Calu3 (cell line): ENCODE measurements around the gene ELMO1. TPM values are rescaled to one million over a fixed set of nuclear protein-coding genes. Genes with fewer than 3 reads are reported as not detected.

ENCODE experiments used
- BruUV-seq: library from RNA; stranded (reverse); fragments of 400-500 nt; replicated peaks from 2 replicates; lab custom pipeline; 2021; lab: Mats Ljungman, UMichigan
- CTCF ChIA-PET: fragments of 300-600 bp; sonication (Branson Sonifier 250); formaldehyde crosslinking; loops from one replicate; lab custom pipeline; 2022; ENCODE audit warnings: antibody characterized with exemption; lab: Charles Lee
- DNase-seq: peaks from one replicate; pipeline ENCODE4 v3.0.0; 2022
- H3K27ac Mint-ChIP-seq: one replicate; pipeline ENCODE4 v1.8.0; 2022; ENCODE audit warnings: mixed read lengths; ENCODE audit not compliant: unreplicated experiment
- H3K27me3 Mint-ChIP-seq: one replicate; pipeline ENCODE4 v1.8.0; 2022; ENCODE audit warnings: mixed read lengths; ENCODE audit not compliant: unreplicated experiment
- H3K36me3 Mint-ChIP-seq: one replicate; pipeline ENCODE4 v1.8.0; 2022; ENCODE audit warnings: mild to moderate bottlenecking, moderate library complexity, mixed read lengths; ENCODE audit not compliant: insufficient read depth, unreplicated experiment
- H3K4me1 Mint-ChIP-seq: one replicate; pipeline ENCODE4 v1.8.0; 2022; ENCODE audit warnings: mild to moderate bottlenecking, low read depth, mixed read lengths; ENCODE audit not compliant: unreplicated experiment
- H3K4me3 Mint-ChIP-seq: one replicate; pipeline ENCODE4 v1.8.0; 2022; ENCODE audit warnings: mild to moderate bottlenecking, low read depth, moderate library complexity, mixed read lengths; ENCODE audit not compliant: unreplicated experiment
- H3K9me3 Mint-ChIP-seq: one replicate; pipeline ENCODE4 v1.8.0; 2022; ENCODE audit warnings: low read depth, mixed read lengths; ENCODE audit not compliant: unreplicated experiment
- intact Hi-C: fragments of 100-400 bp; cut with micrococcal nuclease; formaldehyde crosslinking; loops from one replicate; pipeline ENCODE4 v1.10.0; 2022; ENCODE audit not compliant: unreplicated experiment
- total RNA-seq: library from RNA; stranded (reverse); gene quantifications from 2 replicates; pipeline ENCODE4 v1.2.3, GENCODE V29; 2022
- TF ChIP-seq, protein P1 (sequence below): fragments of 200-600 bp; IDR thresholded peaks from one replicate; pipeline ENCODE4 v1.8.0; 2022; ENCODE audit warnings: antibody characterized with exemption; ENCODE audit not compliant: unreplicated experiment

The ELMO1 gene
- total RNA-seq, 1 experiment from 2014 or later: not detected

DNA sequence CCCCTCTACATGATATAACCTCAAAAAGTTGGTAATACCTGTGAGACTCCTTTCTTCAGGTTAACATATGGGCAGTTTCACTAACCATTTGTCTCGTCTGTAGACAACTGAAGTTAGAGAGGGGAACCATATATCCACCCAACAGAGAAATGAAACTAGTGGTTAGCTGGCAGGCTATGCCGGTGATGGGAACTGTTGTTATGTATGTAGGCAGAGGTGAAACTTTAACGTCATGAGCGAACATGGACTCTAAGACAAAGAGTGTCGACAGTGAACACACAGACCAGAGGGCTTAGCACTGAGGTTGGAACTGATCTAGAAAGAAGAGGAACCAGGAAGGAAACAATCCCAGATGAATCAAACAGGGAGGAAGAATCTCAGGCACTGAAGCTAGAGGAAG, 112.4 kb downstream of the ELMO1 start:
- no TSS peak for BruUV-seq
- Mint-ChIP-seq H3K27ac (no peak overlapping the region), H3K36me3 (no peaks in the 10 kb centered on the region), H3K9me3 (peaks cover 16% of the 10 kb centered on the region), H3K27me3 (no peaks in the 10 kb centered on the region), H3K4me3 (no peak overlapping the region), H3K4me1 (no peaks in the 10 kb centered on the region)
- CTCF ChIA-PET: interaction anchor here (1.3 kb wide), 1 partner anchor 11 kb away, joined by 3 read pairs; no protein-coding TSS in a partner anchor
- TF ChIP-seq, protein P1, sequence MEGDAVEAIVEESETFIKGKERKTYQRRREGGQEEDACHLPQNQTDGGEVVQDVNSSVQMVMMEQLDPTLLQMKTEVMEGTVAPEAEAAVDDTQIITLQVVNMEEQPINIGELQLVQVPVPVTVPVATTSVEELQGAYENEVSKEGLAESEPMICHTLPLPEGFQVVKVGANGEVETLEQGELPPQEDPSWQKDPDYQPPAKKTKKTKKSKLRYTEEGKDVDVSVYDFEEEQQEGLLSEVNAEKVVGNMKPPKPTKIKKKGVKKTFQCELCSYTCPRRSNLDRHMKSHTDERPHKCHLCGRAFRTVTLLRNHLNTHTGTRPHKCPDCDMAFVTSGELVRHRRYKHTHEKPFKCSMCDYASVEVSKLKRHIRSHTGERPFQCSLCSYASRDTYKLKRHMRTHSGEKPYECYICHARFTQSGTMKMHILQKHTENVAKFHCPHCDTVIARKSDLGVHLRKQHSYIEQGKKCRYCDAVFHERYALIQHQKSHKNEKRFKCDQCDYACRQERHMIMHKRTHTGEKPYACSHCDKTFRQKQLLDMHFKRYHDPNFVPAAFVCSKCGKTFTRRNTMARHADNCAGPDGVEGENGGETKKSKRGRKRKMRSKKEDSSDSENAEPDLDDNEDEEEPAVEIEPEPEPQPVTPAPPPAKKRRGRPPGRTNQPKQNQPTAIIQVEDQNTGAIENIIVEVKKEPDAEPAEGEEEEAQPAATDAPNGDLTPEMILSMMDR: no peak
- intact Hi-C loops: no loop called here
- DNase-seq: no peak

DNA sequence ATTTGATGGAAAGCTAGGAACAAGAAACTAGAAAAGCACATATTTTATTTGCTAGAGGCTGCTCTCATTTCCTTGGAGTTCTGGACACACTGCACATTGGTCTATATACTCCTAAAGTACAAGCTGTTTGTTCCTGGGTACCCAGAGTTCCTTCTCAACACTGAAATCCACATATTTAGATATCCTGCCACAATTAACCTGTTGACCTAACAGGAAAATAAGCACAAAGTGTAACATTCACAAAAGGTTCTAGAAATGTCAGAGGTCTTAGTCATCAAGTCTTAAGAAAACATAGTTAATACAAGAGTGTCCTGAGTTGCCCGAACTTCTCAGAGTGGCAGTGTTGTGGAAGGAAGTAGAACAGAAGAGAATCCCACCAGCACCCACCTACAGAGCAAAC, 115.6 kb downstream of the ELMO1 start:
- TF ChIP-seq, protein P1: no peak
- H3K36me3 Mint-ChIP-seq: no peaks in the 10 kb centered on the region
- no peak overlapping the region for H3K4me3 Mint-ChIP-seq
- no TSS peak for BruUV-seq
- no peak for DNase-seq
- peaks cover 16% of the 10 kb centered on the region for H3K9me3 Mint-ChIP-seq
- CTCF ChIA-PET: interaction anchor here (1.1 kb wide), 1 partner anchor 16 kb away, joined by 3 read pairs; no protein-coding TSS in a partner anchor
- H3K27me3 Mint-ChIP-seq: no peaks in the 10 kb centered on the region
- no peaks in the 10 kb centered on the region for H3K4me1 Mint-ChIP-seq
- intact Hi-C loops: no loop called here
- no peak overlapping the region for H3K27ac Mint-ChIP-seq

DNA sequence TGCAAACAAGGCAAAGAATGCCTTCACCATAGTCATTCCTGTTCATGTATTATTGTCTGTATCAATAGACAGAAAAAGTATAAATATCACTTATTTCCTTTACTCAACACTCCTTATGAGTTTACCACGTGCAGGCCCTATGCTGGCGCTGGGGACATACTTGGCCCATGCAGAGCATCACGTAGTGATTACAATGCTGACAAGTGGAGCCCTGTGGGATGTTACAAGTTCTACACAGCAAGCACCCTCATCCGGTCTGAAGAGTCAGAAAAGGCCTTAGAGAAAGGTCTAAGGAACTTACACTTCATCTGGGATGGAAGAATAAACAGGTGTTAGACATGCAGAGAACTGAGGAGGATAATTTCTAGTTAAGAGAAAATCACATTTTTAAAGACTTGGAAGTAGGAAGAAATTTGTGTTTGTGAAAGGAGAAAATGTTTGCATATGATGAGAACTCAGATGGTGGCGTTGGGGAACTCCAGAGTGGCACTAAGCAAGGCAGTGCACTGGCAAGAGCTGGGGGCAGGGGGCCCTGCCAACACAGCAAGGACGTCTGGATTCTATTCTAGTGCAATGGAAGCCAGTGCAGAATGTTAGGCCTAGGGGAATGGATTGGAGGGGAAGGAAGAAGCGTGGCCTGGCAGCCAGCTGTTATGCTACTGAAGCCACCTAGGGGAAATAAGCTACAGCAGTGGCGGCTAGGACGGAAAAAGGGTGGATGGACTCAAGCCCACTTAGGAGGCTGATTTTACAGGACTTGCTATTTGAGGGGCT, 116.2 kb downstream of the ELMO1 start:
- TF ChIP-seq, protein P1: no peak

DNA sequence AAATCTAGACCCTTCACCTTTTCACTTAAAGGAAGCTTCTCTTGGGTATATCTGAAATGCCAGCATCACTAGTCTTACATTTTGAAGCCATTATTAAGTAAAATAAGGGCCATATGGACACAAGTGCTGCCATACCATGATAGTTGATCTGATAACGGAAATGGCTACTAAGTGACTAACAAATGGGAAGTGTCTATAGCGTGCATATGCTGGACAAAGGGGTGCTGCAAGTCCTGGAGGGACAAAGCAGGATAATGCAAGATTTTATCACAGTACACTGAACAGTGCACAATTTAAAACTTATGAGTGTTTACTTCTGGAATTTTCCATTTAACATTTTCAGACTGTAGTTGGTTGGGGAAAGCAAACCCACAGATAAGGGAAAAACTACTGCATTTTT, 117.9 kb downstream of the ELMO1 start:
- Mint-ChIP-seq H3K9me3 (peaks cover 9% of the 10 kb centered on the region), H3K27me3 (no peaks in the 10 kb centered on the region), H3K4me3 (no peak overlapping the region), H3K4me1 (no peaks in the 10 kb centered on the region), H3K36me3 (no peaks in the 10 kb centered on the region), H3K27ac (no peak overlapping the region)
- BruUV-seq: no TSS peak
- DNase-seq: no peak
- intact Hi-C loops: no loop called here
- CTCF ChIA-PET: no interaction called here
- TF ChIP-seq, protein P1: no peak

More for the DNA sequence above, 116.2 kb downstream of the ELMO1 start:
- Mint-ChIP-seq H3K4me3 (no peak overlapping the region), H3K4me1 (no peaks in the 10 kb centered on the region), H3K27ac (no peak overlapping the region), H3K36me3 (no peaks in the 10 kb centered on the region), H3K9me3 (peaks cover 16% of the 10 kb centered on the region), H3K27me3 (no peaks in the 10 kb centered on the region)
- BruUV-seq: no TSS peak
- DNase-seq: no peak
- intact Hi-C loops: no loop called here
- CTCF ChIA-PET: no interaction called here
